Cerebellar cortex (tissue), 1 donor: ENCODE data around the gene CENPN.

Experiments
- DNase-seq: peaks from one replicate; pipeline ENCODE4 v3.0.0-alpha.2; 2015; ENCODE audit warnings: low spot score

Gene CENPN

GRCh38 chr16:81081014-81081413 lies 74.0 kb downstream of the CENPN start:
- no peak for DNase-seq
